Measurements from ENCODE around the gene SRGAP2.
"Not testable (repeated sequence)": the region's sequence is repeated elsewhere in the genome, so short reads cannot be mapped to it uniquely, and the experiment has no call there.

The SRGAP2 gene

GRCh38 chr1:206204871-206205270 lies 1.5 kb downstream of the SRGAP2 start:
- peak overlapping the region; percentile 35; the same call in 1 of the 2 replicates for H3K27ac ChIP-seq

- H3K27ac ChIP-seq = not testable (repeated sequence)
These were observed 2.2 kb downstream of the SRGAP2 start for GRCh38 chr1:206205569-206205968.

- not testable (repeated sequence) for H3K27ac ChIP-seq
These were observed 7.5 kb downstream of the SRGAP2 start for GRCh38 chr1:206210802-206211201.

GRCh38 chr1:206215600-206216392 lies 12.5 kb downstream of the SRGAP2 start:
- H3K27ac ChIP-seq = not testable (repeated sequence)

GRCh38 chr1:206218285-206218684 lies 14.9 kb downstream of the SRGAP2 start:
- H3K27ac ChIP-seq = not testable (repeated sequence)

- not testable (repeated sequence) for H3K27ac ChIP-seq
These were observed 15.4 kb downstream of the SRGAP2 start for GRCh38 chr1:206218765-206219164.

- peak overlapping the region; percentile 54; the same call in 1 of the 2 replicates for H3K27ac ChIP-seq
These were observed 16.4 kb downstream of the SRGAP2 start for GRCh38 chr1:206219514-206220331.

GRCh38 chr1:206220332-206221000 lies 17.1 kb downstream of the SRGAP2 start:
- peak overlapping the region; percentile 54 for H3K27ac ChIP-seq

GRCh38 chr1:206221585-206221984 lies 18.2 kb downstream of the SRGAP2 start:
- H3K27ac ChIP-seq = not testable (repeated sequence)

- not testable (repeated sequence) for H3K27ac ChIP-seq
These were observed 20.9 kb downstream of the SRGAP2 start for GRCh38 chr1:206224190-206224776.

- not testable (repeated sequence) for H3K27ac ChIP-seq
These were observed 22.0 kb downstream of the SRGAP2 start for GRCh38 chr1:206225386-206225785.

- H3K27ac ChIP-seq = not testable (repeated sequence)
These were observed 23.5 kb downstream of the SRGAP2 start for GRCh38 chr1:206226886-206227285.

- H3K27ac ChIP-seq = not testable (repeated sequence)
These were observed 25.9 kb downstream of the SRGAP2 start for GRCh38 chr1:206229286-206229685.

- H3K27ac ChIP-seq = not testable (repeated sequence)
These were observed 28.6 kb downstream of the SRGAP2 start for GRCh38 chr1:206231989-206232388.

GRCh38 chr1:206232970-206233645 lies 29.8 kb downstream of the SRGAP2 start:
- not testable (repeated sequence) for H3K27ac ChIP-seq

- not testable (repeated sequence) for H3K27ac ChIP-seq
These were observed 31.0 kb downstream of the SRGAP2 start for GRCh38 chr1:206234189-206234916.

- H3K27ac ChIP-seq = not testable (repeated sequence)
These were observed 31.8 kb downstream of the SRGAP2 start for GRCh38 chr1:206235190-206235589.

- not testable (repeated sequence) for H3K27ac ChIP-seq
These were observed 36.9 kb downstream of the SRGAP2 start for GRCh38 chr1:206240288-206240687.

GRCh38 chr1:206243335-206243734 lies 40.0 kb downstream of the SRGAP2 start:
- H3K27ac ChIP-seq = not testable (repeated sequence)

GRCh38 chr1:206245479-206245878 lies 42.1 kb downstream of the SRGAP2 start:
- not testable (repeated sequence) for H3K27ac ChIP-seq
